CD4-positive, alpha-beta T cell (primary cell): ENCODE measurements around the gene CDH10. TPM values are rescaled to one million over a fixed set of nuclear protein-coding genes. Genes with fewer than 3 reads are reported as not detected.

Experiments
- ATAC-seq: fragments of 200-7000 bp; cut with Tn5 transposase; one replicate; pipeline ENCODE4 v1.10.0; 2022; ENCODE audit warnings: mild to moderate bottlenecking; ENCODE audit not compliant: poor library complexity
- CTCF ChIA-PET: fragments of 350-600 bp; sonication (Branson Sonifier 250); formaldehyde crosslinking; loops from one replicate; lab custom pipeline; 2021; ENCODE audit warnings: antibody characterized with exemption, inconsistent platforms; lab: Charles Lee
- POLR2A ChIA-PET: fragments of 350-600 bp; sonication (Branson Sonifier 250); formaldehyde crosslinking; loops from one replicate; lab custom pipeline; 2021; ENCODE audit warnings: antibody characterized with exemption, inconsistent platforms; lab: Charles Lee
- DNase-seq, 14 experiments: peaks; one replicate each; pipeline ENCODE4 v3.0.0-alpha.2; 2013 to 2020; ENCODE audit warnings: mixed read lengths in 2 of 14
- H3K27ac ChIP-seq, 2 donors: one replicate each; pipeline versions ENCODE4 v1.5.1 to v1.7.0; 2013; ENCODE audit warnings: low read length in 2 of 2, low read depth in 1 of 2, mild to moderate bottlenecking in 1 of 2
- H3K27me3 ChIP-seq, 2 experiments: 1 replicate in 1 of 2; 2 replicates in 1 of 2; pipeline versions ENCODE4 v1.6.1 to v1.7.0; 2013; ENCODE audit warnings: low read length in 2 of 2, control low read depth in 1 of 2, mild to moderate bottlenecking in 1 of 2, moderate library complexity in 1 of 2; ENCODE audit not compliant: insufficient read depth in 2 of 2, control insufficient read depth in 1 of 2
- H3K36me3 ChIP-seq: one replicate; pipeline ENCODE4 v1.6.1; 2013; ENCODE audit warnings: low read length, control low read depth; ENCODE audit not compliant: insufficient read depth
- H3K4me1 ChIP-seq: one replicate; pipeline ENCODE4 v1.6.1; 2013; ENCODE audit warnings: low read length, control low read depth; ENCODE audit not compliant: insufficient read depth
- H3K4me3 ChIP-seq: one replicate; pipeline ENCODE4 v1.5.1; 2013; ENCODE audit warnings: mild to moderate bottlenecking, low read length, moderate library complexity
- H3K9me3 ChIP-seq, 2 experiments: 1 replicate in 1 of 2; 2 replicates in 1 of 2; pipeline versions ENCODE4 v1.6.1 to v1.7.0; 2013; ENCODE audit warnings: low read length in 2 of 2, mild to moderate bottlenecking in 2 of 2, control low read depth in 1 of 2, moderate library complexity in 1 of 2; ENCODE audit not compliant: control insufficient read depth in 1 of 2, insufficient read depth in 1 of 2
- H3K27ac Mint-ChIP-seq: one replicate; pipeline ENCODE4 v1.8.0; 2020; ENCODE audit warnings: mixed read lengths
- H3K27me3 Mint-ChIP-seq: one replicate; pipeline ENCODE4 v1.8.0; 2021; ENCODE audit warnings: mixed read lengths
- H3K36me3 Mint-ChIP-seq: one replicate; pipeline ENCODE4 v1.8.0; 2021; ENCODE audit warnings: low read depth, mixed read lengths
- H3K4me1 Mint-ChIP-seq: one replicate; pipeline ENCODE4 v1.8.0; 2021; ENCODE audit warnings: low read depth, mixed read lengths
- H3K4me3 Mint-ChIP-seq: one replicate; pipeline ENCODE4 v1.8.0; 2020; ENCODE audit warnings: mild to moderate bottlenecking, mixed read lengths
- H3K9me3 Mint-ChIP-seq: one replicate; pipeline ENCODE4 v1.8.0; 2020; ENCODE audit warnings: mixed read lengths
- intact Hi-C, 2 experiments: fragments of 100-400 bp; cut with DNase I in 1 of 2; cut with micrococcal nuclease in 1 of 2; formaldehyde crosslinking; loops; one replicate each; pipeline versions ENCODE4 v1.15.1 to v1.9.0; 2023 to 2025; cut with DNase I, micrococcal nuclease
- total RNA-seq, 174 experiments: library from RNA in 2 of 174; stranded (reverse) in 2 of 174; gene quantifications; one replicate each; pipeline ENCODE4 v1.2.3 and lab custom pipeline; 2021 to 2026
- TF ChIP-seq, protein P1 (sequence below): fragments of 200-600 bp; IDR thresholded peaks from one replicate; pipeline ENCODE4 v1.8.0; 2022; ENCODE audit warnings: antibody characterized with exemption, mild to moderate bottlenecking

The CDH10 gene
- total RNA-seq, 2 experiments from 2014 or later = not detected

DNA sequence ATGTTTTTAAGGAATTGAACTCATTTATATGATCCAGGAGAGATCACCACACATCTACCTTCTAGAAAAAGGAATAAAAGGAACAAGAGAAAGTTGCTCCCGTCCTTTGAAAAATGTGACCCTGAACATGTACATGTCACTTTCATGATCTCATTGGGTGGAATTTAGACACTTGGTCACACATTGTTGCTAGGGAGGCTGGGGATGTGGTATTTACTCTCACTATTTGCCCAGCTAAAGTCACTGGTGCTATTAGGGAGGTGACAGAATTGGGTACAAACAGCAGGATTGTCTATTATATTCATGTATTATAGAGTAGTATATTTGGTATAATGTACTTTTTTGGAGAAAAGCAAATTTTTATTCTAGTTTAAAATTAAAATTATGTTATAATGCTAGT, 2.1 kb upstream of the CDH10 start:
- TF ChIP-seq, protein P1, sequence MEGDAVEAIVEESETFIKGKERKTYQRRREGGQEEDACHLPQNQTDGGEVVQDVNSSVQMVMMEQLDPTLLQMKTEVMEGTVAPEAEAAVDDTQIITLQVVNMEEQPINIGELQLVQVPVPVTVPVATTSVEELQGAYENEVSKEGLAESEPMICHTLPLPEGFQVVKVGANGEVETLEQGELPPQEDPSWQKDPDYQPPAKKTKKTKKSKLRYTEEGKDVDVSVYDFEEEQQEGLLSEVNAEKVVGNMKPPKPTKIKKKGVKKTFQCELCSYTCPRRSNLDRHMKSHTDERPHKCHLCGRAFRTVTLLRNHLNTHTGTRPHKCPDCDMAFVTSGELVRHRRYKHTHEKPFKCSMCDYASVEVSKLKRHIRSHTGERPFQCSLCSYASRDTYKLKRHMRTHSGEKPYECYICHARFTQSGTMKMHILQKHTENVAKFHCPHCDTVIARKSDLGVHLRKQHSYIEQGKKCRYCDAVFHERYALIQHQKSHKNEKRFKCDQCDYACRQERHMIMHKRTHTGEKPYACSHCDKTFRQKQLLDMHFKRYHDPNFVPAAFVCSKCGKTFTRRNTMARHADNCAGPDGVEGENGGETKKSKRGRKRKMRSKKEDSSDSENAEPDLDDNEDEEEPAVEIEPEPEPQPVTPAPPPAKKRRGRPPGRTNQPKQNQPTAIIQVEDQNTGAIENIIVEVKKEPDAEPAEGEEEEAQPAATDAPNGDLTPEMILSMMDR = no peak
- DNase-seq = no peak
- CTCF ChIA-PET = no interaction called here

GRCh38 chr5:24645483-24645882, 705 bp upstream of the CDH10 start:
- ChIA-PET CTCF (no interaction called here), POLR2A (no interaction called here)
- H3K27me3 Mint-ChIP-seq = no peaks in the 10 kb centered on the region
- H3K4me3 Mint-ChIP-seq = no peak overlapping the region
- H3K4me1 Mint-ChIP-seq = no peaks in the 10 kb centered on the region
- H3K36me3 ChIP-seq = no peaks in the 10 kb centered on the region
- no peak overlapping the region for H3K27ac Mint-ChIP-seq
- H3K36me3 Mint-ChIP-seq = no peaks in the 10 kb centered on the region
- no peak for DNase-seq
- H3K27me3 ChIP-seq = no peaks in the 10 kb centered on the region
- H3K9me3 Mint-ChIP-seq = peaks cover 6% of the 10 kb centered on the region
- TF ChIP-seq, protein P1 = no peak
- H3K4me3 ChIP-seq = no peak overlapping the region
- H3K9me3 ChIP-seq = peaks cover 0 to 12% of the 10 kb centered on the region in 2 experiments
- no peaks in the 10 kb centered on the region for H3K4me1 ChIP-seq
- intact Hi-C loops = no loop called here
- no peak overlapping the region for H3K27ac ChIP-seq
- no peak for ATAC-seq

More for the DNA sequence above, 2.1 kb upstream of the CDH10 start:
- H3K27me3 ChIP-seq = no peaks in the 10 kb centered on the region
- H3K4me1 ChIP-seq = no peaks in the 10 kb centered on the region
- no peaks in the 10 kb centered on the region for H3K27me3 Mint-ChIP-seq
- no peaks in the 10 kb centered on the region for H3K4me1 Mint-ChIP-seq
- no peak for ATAC-seq
- no peak overlapping the region for H3K27ac Mint-ChIP-seq
- H3K9me3 Mint-ChIP-seq = peaks cover 6% of the 10 kb centered on the region
- POLR2A ChIA-PET = no interaction called here
- H3K4me3 Mint-ChIP-seq = no peak overlapping the region
- peaks cover 0 to 12% of the 10 kb centered on the region in 2 experiments for H3K9me3 ChIP-seq
- H3K27ac ChIP-seq = no peak overlapping the region
- H3K36me3 ChIP-seq = no peaks in the 10 kb centered on the region
- intact Hi-C loops = no loop called here
- no peaks in the 10 kb centered on the region for H3K36me3 Mint-ChIP-seq
- H3K4me3 ChIP-seq = no peak overlapping the region

- intact Hi-C loops = no loop called here
- H3K4me3 Mint-ChIP-seq = no peak overlapping the region
- no peaks in the 10 kb centered on the region for H3K27me3 Mint-ChIP-seq
- DNase-seq = no peak
- Histone ChIP-seq H3K27ac (no peak overlapping the region), H3K4me1 (no peaks in the 10 kb centered on the region), H3K9me3 (peaks cover 0 to 3% of the 10 kb centered on the region in 2 experiments), H3K27me3 (no peaks in the 10 kb centered on the region), H3K4me3 (no peak overlapping the region), H3K36me3 (no peaks in the 10 kb centered on the region)
- no peaks in the 10 kb centered on the region for H3K4me1 Mint-ChIP-seq
- TF ChIP-seq, protein P1 = no peak
- POLR2A ChIA-PET = no interaction called here
- no peak overlapping the region for H3K27ac Mint-ChIP-seq
- ATAC-seq = no peak
- H3K9me3 Mint-ChIP-seq = peaks cover 6% of the 10 kb centered on the region
- CTCF ChIA-PET = no interaction called here
- no peaks in the 10 kb centered on the region for H3K36me3 Mint-ChIP-seq
These were observed 898 bp downstream of the CDH10 start for GRCh38 chr5:24643880-24644279.
